C4-2B (cell line): ENCODE measurements around the gene CCDC71.

ENCODE experiments used
- H3K27ac ChIP-seq: fragments of 450-650 bp; 2 replicates; pipeline ENCODE4 v1.5.1; 2017
- CTCF ChIP-seq: fragments of 450-650 bp; conservative IDR thresholded peaks from 2 replicates; pipeline ENCODE4 v1.5.1; 2017; ENCODE audit warnings: mild to moderate bottlenecking
- ZFX ChIP-seq: fragments of 450-650 bp; IDR thresholded peaks from 2 replicates; pipeline ENCODE4 v1.6.1; 2017

The CCDC71 gene

GRCh38 chr3:49131040-49131439 lies 35.1 kb downstream of the CCDC71 start:
- H3K27ac ChIP-seq: no peak overlapping the region
- TF ChIP-seq ZFX (no peak), CTCF (no peak)

GRCh38 chr3:49124991-49125670 lies 41.0 kb downstream of the CCDC71 start:
- no peak overlapping the region for H3K27ac ChIP-seq
- TF ChIP-seq ZFX (no peak), CTCF (no peak)

- H3K27ac ChIP-seq: no peak overlapping the region
- TF ChIP-seq ZFX (no peak), CTCF (no peak)
These were observed 41.9 kb downstream of the CCDC71 start for GRCh38 chr3:49124203-49124602.

GRCh38 chr3:49123687-49124086 lies 42.4 kb downstream of the CCDC71 start:
- no peak for TF ChIP-seq ZFX
- no peak for TF ChIP-seq CTCF
- H3K27ac ChIP-seq: no peak overlapping the region

- TF ChIP-seq ZFX (no peak), CTCF (no peak)
- H3K27ac ChIP-seq: no peak overlapping the region
These were observed 43.1 kb downstream of the CCDC71 start for GRCh38 chr3:49122886-49123545.

- H3K27ac ChIP-seq: no peak overlapping the region
- no peak for TF ChIP-seq CTCF
- no peak for TF ChIP-seq ZFX
These were observed 43.7 kb downstream of the CCDC71 start for GRCh38 chr3:49122451-49122850.

GRCh38 chr3:49122022-49122421 lies 44.1 kb downstream of the CCDC71 start:
- TF ChIP-seq CTCF (no peak), ZFX (no peak)
- no peak overlapping the region for H3K27ac ChIP-seq
